GM20431 (cell line): ENCODE results near the gene TRDMT1.

Experiments
- in situ Hi-C: fragments of 300-500 bp; cut with MseI, MboI; formaldehyde crosslinking; loops from one replicate; pipeline ENCODE4 v1.15.0; 2020; ENCODE audit warnings: low sequenced_read_pairs; ENCODE audit not compliant: unreplicated experiment

TRDMT1 gene

DNA sequence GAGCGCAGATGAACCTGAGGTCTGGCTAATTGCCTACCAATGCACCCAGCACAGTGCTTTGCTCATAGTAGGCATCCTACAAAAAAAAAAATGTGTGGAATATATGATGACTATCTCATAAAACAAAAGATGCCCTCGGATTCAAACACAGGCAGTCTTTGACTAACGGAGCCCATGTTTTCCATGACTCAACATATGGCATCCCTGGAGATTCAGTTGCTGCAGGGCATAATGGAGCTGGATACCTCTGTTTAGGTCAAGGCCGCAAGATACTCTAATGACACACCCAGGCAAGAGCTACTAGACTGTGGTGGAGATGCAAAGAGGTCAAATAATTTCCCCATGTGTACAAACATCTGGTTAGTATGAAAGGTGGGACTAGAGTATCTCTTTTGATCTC lies 88.1 kb downstream of the TRDMT1 start:
- in situ Hi-C loops, result no loop called here

DNA sequence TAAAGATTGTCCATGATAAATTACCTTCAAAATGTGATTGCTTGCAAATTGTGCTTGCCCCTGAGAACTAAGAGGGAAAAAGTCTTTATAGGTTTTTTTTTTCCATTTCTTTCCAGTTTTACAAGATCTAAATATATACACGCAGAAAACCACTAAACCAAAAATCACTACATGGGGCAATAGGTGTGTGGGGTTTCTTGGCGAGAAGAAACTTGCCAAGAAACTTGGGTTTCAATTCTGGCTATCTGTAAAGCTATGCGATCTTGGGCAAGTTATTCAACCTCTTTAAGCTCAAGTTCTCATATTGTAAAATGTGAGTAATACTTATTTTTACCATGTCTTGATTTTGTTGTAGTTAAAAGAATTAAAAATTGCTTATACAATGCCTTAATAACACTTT lies 88.9 kb downstream of the TRDMT1 start:
- in situ Hi-C loops, result no loop called here

DNA sequence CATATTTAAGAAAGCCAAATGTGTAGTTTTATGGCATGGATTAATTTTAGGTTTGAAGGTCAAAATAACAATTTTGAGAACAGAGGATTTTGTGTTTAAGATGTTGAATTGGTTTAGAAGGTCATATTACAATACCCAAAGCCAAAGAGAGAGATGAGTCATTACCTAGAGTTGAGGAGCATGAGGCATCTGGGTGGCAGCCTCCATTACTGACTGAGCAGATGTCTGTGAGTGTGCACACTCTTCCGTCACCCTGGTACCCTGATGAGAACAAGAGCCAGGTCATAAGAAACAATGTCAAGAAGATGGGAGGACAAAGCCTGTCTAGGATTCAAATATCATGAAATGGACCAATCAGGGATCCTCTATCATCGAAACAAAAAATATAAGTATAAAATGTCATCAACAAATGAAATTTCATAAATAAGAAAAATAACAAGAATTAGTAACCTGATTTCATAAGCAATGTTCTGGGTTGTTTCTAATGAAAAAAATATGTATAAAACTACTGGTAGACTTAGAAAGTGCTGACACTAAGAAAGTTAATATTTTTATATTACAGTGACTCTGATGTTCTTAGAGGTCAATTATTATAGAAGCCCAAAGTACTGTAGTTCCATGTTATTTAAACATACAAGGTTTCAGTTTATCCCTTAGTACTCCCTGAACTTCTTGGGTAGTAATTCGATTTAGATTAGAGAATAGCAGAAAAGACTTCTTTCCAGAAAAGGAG lies 91.8 kb downstream of the TRDMT1 start:
- in situ Hi-C loops, result no loop called here

DNA sequence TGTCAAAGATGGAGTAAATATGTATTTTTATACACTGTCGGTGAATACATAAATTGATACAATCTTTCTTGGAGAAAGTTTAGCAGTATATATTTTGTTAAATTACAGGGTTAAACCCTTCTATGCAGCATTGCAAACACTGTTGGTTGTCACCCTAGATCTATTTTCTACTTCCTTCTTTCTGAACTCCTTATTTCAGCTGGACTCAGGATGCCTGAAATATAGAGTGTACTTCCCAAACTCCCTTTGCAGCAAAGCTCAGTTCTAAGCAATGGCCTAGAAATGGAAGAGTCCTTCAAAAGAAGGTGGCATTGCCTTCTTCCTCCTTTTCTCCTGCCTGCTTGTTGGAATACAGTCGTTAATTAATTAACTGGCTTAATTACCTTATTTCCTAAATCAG lies 92.4 kb downstream of the TRDMT1 start:
- in situ Hi-C loops, result no loop called here

DNA sequence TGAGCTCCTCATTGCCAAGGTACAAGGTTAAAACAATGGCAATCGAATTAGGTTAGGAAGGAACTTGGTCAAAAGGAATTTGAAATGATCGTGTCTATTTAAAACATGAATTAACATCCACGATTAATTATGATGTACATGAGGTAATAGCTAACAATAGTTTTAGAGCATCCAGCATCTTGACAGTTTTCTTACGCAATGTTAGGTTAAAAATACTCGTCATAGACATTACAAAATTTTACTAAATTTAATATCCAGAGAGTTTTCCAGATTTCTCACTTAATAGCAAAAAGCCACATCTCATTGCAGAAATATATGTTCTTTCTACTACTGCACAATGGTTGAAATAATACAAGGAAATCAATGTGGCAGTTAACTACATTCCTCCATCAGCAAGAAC lies 94.5 kb downstream of the TRDMT1 start:
- in situ Hi-C loops, result no loop called here

DNA sequence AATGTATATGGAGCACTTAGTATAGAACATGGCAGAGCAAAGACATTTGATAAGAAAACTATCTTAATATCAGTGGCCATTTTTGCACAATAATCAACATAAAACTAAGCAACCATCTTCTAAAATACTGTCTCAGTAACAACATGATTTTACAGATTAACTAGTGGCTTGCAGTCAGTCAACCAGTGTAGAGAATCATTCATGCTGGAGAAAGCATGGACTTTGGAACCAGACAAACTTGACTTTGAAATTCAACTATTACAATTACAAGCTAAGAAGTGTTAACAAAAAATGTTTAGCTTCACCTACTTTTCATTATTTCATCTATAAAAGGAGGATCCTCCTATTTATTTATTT lies 99.6 kb downstream of the TRDMT1 start:
- in situ Hi-C loops, result no loop called here

DNA sequence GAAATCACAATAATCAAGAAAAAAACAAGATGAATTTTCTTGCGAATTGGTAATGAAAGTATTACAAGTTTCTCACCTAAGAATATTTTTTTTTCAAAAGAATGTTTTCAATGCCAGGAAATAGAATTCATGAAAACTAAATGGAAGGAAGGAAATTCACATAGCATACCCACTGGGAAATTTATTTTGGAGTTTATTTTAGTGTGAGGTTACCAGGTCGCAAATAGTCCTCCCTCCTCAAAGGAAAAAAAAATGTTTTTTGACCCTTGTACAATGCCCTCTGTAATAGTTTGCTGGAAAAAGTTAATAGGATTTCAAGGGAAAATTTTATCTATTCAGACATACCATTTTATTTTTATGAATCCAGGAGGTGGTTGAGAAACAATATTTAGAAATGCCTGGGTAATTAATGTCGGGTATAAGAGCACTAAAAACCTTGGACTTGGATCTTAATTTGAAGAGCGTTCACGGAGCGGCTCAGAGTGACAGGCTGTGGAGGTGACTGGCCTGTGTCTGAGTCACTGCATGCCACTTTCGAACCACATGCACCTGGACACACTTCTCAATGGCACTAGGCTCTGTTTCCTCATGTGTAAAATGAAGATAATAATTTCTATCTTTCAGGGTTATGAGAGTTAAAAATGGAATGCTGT lies 100.1 kb downstream of the TRDMT1 start:
- in situ Hi-C loops, result no loop called here

DNA sequence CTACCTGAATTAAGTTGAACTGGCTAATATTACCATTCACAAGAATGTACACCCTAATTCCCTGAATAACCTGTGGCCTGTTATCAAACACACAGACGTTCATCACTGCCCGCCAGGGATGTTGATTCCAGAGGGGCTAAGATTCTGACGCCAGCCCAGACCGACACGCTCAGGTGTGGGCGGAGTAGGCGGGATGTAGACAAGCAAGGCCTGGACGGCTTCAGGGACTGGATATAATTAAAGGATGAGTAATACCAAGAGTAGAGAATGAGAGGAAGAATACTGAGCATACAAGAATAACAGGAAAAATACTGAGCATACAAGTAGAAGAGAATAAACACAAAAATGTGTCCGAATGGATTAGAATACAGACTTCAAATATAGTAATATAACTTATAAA lies 100.9 kb downstream of the TRDMT1 start:
- in situ Hi-C loops, result no loop called here

DNA sequence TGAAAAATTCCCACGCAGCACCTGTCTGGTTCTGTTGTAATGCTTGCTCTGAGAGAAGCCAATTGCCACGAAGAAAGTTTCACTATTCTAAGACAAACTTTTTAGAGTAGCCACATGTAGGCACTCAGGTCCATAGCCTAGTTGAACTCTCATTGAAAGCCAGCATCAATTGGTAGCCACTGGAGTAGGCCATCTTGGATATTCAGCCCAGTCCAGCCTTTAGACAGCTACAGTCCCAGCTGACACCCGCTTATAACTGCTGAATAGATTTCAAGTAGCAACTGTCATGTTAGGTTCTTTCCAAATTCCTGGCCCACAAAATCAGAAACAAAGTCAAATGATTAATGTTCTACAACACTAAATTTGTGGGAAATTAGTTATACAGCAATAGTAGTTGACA lies 103.5 kb downstream of the TRDMT1 start:
- in situ Hi-C loops, result no loop called here
